ENCODE data around the gene HPCAL4. TPM values are rescaled to one million over a fixed set of nuclear protein-coding genes. Genes with fewer than 3 reads are reported as not detected.
A peak's percentile ranks its signal among the peaks of the same experiment; 100 is the strongest.

The HPCAL4 gene
- total RNA-seq, 1 experiment from 2014 or later, result 0.14 TPM

GRCh38 chr1:39659110-39659509 lies 32.1 kb downstream of the HPCAL4 start:
- H3K4me1 Mint-ChIP-seq (ENCODE audit: low read depth, unreplicated experiment), result no peaks in the 10 kb centered on the region
- H3K4me3 ChIP-seq (ENCODE audit: low read depth, low read length), result no peak overlapping the region
- no peak overlapping the region for H3K27ac Mint-ChIP-seq (ENCODE audit: unreplicated experiment)
- H3K4me1 ChIP-seq, result no peaks in the 10 kb centered on the region
- POLR2A ChIA-PET, result interaction anchor here (0.6 kb wide), 1 partner anchor 1640 kb away, joined by 6 read pairs; no protein-coding TSS in a partner anchor
- DNase-seq, result no peak
- no TSS peak for BruUV-seq (replicated peaks)
- no peaks in the 10 kb centered on the region for H3K27me3 ChIP-seq (replicated peaks; ENCODE audit: control insufficient read depth, insufficient read depth, low read length)
- no peaks in the 10 kb centered on the region for H3K36me3 ChIP-seq (ENCODE audit: control insufficient read depth, insufficient read depth, low read length)
- peaks cover 3% of the 10 kb centered on the region for H3K27me3 Mint-ChIP-seq (ENCODE audit: insufficient read depth, unreplicated experiment)
- TF ChIP-seq, protein P1, sequence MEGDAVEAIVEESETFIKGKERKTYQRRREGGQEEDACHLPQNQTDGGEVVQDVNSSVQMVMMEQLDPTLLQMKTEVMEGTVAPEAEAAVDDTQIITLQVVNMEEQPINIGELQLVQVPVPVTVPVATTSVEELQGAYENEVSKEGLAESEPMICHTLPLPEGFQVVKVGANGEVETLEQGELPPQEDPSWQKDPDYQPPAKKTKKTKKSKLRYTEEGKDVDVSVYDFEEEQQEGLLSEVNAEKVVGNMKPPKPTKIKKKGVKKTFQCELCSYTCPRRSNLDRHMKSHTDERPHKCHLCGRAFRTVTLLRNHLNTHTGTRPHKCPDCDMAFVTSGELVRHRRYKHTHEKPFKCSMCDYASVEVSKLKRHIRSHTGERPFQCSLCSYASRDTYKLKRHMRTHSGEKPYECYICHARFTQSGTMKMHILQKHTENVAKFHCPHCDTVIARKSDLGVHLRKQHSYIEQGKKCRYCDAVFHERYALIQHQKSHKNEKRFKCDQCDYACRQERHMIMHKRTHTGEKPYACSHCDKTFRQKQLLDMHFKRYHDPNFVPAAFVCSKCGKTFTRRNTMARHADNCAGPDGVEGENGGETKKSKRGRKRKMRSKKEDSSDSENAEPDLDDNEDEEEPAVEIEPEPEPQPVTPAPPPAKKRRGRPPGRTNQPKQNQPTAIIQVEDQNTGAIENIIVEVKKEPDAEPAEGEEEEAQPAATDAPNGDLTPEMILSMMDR (IDR thresholded peaks at IDR 0.05; ENCODE audit: insufficient read depth in 1 of 2, low read depth in 1 of 2, low read length in 1 of 2, severe bottlenecking in 1 of 2, unreplicated experiment in 1 of 2), result no peak
- no peaks in the 10 kb centered on the region for H3K9me3 Mint-ChIP-seq (ENCODE audit: unreplicated experiment)
- CTCF ChIA-PET, result interaction anchor here (0.6 to 1.6 kb wide), 2 partner anchors 53 to 79 kb away, joined by 3 to 24 read pairs; partner anchors contain the start of gene PPIE
- no peaks in the 10 kb centered on the region for H3K36me3 Mint-ChIP-seq (ENCODE audit: insufficient read depth, unreplicated experiment)
- no peak overlapping the region for H3K4me3 Mint-ChIP-seq (ENCODE audit: unreplicated experiment)
- H3K9me3 ChIP-seq, result no peaks in the 10 kb centered on the region
- intact Hi-C loops (cut with micrococcal nuclease; ENCODE audit: unreplicated experiment), result no loop called here

DNA sequence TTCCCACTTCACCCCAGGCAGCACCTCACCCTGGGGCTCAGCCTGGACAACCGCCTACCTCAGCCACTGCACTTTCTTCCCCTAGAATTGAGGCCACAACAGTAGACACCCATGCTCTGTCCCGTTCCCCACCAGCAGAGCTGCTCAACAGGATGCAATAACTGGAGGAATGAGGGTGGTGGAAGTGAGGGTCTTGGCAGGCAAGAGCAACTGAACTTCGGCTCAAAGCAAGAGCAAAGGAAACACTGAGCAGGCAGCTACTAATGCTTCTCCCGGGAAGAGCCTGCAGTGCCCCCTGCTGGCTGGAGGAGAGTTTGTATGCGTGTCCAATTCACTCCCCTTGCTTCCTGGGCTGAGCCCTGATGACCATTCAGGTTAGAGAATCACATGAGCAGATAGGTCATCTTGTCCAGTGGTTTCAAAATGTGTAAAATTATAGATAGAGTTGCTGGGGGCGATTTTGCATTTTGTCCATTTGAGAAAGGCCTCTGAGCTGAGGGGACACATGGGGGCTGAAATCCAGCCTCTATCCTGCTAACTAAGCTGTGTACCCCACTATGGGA lies 33.2 kb downstream of the HPCAL4 start:
- no TSS peak for BruUV-seq (replicated peaks)
- Histone ChIP-seq H3K36me3 (ENCODE audit: control insufficient read depth, insufficient read depth, low read length) (no peaks in the 10 kb centered on the region), H3K27me3 (replicated peaks; ENCODE audit: control insufficient read depth, insufficient read depth, low read length) (no peaks in the 10 kb centered on the region), H3K4me1 (no peaks in the 10 kb centered on the region), H3K4me3 (ENCODE audit: low read depth, low read length) (no peak overlapping the region), H3K9me3 (no peaks in the 10 kb centered on the region)
- Mint-ChIP-seq H3K4me3 (ENCODE audit: unreplicated experiment) (no peak overlapping the region), H3K27me3 (ENCODE audit: insufficient read depth, unreplicated experiment) (peaks cover 3% of the 10 kb centered on the region), H3K4me1 (ENCODE audit: low read depth, unreplicated experiment) (no peaks in the 10 kb centered on the region), H3K27ac (ENCODE audit: unreplicated experiment) (no peak overlapping the region), H3K36me3 (ENCODE audit: insufficient read depth, unreplicated experiment) (no peaks in the 10 kb centered on the region), H3K9me3 (ENCODE audit: unreplicated experiment) (no peaks in the 10 kb centered on the region)
- CTCF ChIA-PET, result interaction anchor here (0.6 to 1.6 kb wide), 8 partner anchors 11 to 196 kb away, joined by 3 to 24 read pairs (median 3); partner anchors contain the start of genes HEYL, HPCAL4 and PPIE
- peak; percentile 59 to 63 for DNase-seq
- intact Hi-C loops (cut with micrococcal nuclease; ENCODE audit: unreplicated experiment), result no loop called here
- POLR2A ChIA-PET, result interaction anchor here (0.6 kb wide), 1 partner anchor 80 kb away, joined by 3 read pairs; no protein-coding TSS in a partner anchor
- TF ChIP-seq, protein P1 (IDR thresholded peaks at IDR 0.05; ENCODE audit: insufficient read depth in 1 of 2, low read depth in 1 of 2, low read length in 1 of 2, severe bottlenecking in 1 of 2, unreplicated experiment in 1 of 2), result peak; percentile 56 to 60

GRCh38 chr1:39657402-39657801 lies 33.8 kb downstream of the HPCAL4 start:
- H3K27ac Mint-ChIP-seq (ENCODE audit: unreplicated experiment), result no peak overlapping the region
- no peak for DNase-seq
- intact Hi-C loops (cut with micrococcal nuclease; ENCODE audit: unreplicated experiment), result no loop called here
- Histone ChIP-seq H3K4me1 (no peaks in the 10 kb centered on the region), H3K9me3 (no peaks in the 10 kb centered on the region), H3K36me3 (ENCODE audit: control insufficient read depth, insufficient read depth, low read length) (no peaks in the 10 kb centered on the region), H3K4me3 (ENCODE audit: low read depth, low read length) (no peak overlapping the region), H3K27me3 (replicated peaks; ENCODE audit: control insufficient read depth, insufficient read depth, low read length) (no peaks in the 10 kb centered on the region)
- POLR2A ChIA-PET, result no interaction called here
- peaks cover 3% of the 10 kb centered on the region for H3K27me3 Mint-ChIP-seq (ENCODE audit: insufficient read depth, unreplicated experiment)
- CTCF ChIA-PET, result interaction anchor here (0.6 to 1.6 kb wide), 9 partner anchors 11 to 195 kb away, joined by 3 to 24 read pairs (median 3); partner anchors contain the start of genes HEYL, HPCAL4 and PPIE
- H3K4me3 Mint-ChIP-seq (ENCODE audit: unreplicated experiment), result no peak overlapping the region
- H3K36me3 Mint-ChIP-seq (ENCODE audit: insufficient read depth, unreplicated experiment), result no peaks in the 10 kb centered on the region
- no peaks in the 10 kb centered on the region for H3K4me1 Mint-ChIP-seq (ENCODE audit: low read depth, unreplicated experiment)
- no peaks in the 10 kb centered on the region for H3K9me3 Mint-ChIP-seq (ENCODE audit: unreplicated experiment)
- BruUV-seq (replicated peaks), result no TSS peak
- TF ChIP-seq, protein P1 (IDR thresholded peaks at IDR 0.05; ENCODE audit: insufficient read depth in 1 of 2, low read depth in 1 of 2, low read length in 1 of 2, severe bottlenecking in 1 of 2, unreplicated experiment in 1 of 2), result no peak
